ENCODE results near the gene P2RX6.

DNA sequence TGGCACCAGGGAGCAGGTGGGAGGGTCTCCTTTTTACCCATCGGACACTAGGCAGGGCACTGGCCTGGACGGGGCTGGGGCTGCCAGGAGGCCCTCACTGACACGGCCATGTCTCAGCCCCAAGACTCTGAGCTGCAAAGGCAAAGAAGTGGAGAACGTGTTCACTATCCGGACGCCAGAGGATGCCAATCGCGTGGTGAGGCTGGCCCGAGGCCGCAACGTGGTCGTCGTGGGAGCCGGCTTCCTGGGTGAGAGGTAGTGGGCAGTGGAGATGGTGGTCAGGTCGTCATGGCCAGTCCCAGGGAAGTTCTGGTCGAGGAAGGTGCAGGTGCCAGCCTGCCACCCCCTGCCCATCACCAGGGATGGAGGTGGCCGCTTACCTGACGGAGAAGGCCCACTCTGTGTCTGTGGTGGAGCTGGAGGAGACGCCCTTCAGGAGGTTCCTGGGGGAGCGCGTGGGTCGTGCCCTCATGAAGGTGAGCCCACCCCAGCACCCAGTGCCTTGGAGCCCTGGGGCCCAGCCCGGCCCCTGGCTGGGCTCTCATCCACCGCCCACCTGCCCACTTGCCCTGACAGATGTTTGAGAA lies 38.6 kb upstream of the P2RX6 start:
- TF ChIP-seq, protein P1, sequence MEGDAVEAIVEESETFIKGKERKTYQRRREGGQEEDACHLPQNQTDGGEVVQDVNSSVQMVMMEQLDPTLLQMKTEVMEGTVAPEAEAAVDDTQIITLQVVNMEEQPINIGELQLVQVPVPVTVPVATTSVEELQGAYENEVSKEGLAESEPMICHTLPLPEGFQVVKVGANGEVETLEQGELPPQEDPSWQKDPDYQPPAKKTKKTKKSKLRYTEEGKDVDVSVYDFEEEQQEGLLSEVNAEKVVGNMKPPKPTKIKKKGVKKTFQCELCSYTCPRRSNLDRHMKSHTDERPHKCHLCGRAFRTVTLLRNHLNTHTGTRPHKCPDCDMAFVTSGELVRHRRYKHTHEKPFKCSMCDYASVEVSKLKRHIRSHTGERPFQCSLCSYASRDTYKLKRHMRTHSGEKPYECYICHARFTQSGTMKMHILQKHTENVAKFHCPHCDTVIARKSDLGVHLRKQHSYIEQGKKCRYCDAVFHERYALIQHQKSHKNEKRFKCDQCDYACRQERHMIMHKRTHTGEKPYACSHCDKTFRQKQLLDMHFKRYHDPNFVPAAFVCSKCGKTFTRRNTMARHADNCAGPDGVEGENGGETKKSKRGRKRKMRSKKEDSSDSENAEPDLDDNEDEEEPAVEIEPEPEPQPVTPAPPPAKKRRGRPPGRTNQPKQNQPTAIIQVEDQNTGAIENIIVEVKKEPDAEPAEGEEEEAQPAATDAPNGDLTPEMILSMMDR (optimal IDR thresholded peaks at IDR 0.05 in 1 of 3, IDR thresholded peaks at IDR 0.05 in 1 of 3, conservative IDR thresholded peaks at IDR 0.05 in 1 of 3; ENCODE audit: extremely low read depth in 1 of 3, insufficient read depth in 2 of 3, low read length in 3 of 3), result no peak
- no peak for TF ChIP-seq EZH2 (IDR thresholded peaks at IDR 0.05; ENCODE audit: low read length)
